Activated CD4-positive, alpha-beta T cell treated with anti-CD3 and anti-CD28 coated beads for 48 hours (primary cell): Measurements from ENCODE around the gene TCFL5.

ENCODE experiments used
- DNase-seq: peaks from one replicate; pipeline ENCODE4 v3.0.0-alpha.2; 2020

The TCFL5 gene

DNA sequence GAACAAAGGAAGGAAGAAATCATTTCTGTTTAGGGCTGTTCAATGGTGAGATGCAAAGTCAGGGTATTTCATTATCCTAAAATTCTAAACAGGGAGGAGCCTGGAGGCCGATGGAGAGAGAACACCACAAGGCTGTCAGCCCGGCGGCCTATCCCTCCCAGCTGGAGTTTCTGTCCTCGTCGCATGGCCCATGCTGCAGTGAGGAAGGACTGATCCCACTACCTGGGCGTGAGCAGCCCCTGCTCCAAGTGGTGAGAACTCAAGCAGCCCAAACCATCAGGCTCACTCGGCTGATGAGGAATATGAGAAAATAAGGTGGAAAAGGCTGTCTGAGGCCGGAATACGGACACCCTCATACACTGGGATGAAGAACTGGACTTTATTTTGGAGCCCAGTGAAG lies 33.9 kb upstream of the TCFL5 start:
- no peak for DNase-seq

DNA sequence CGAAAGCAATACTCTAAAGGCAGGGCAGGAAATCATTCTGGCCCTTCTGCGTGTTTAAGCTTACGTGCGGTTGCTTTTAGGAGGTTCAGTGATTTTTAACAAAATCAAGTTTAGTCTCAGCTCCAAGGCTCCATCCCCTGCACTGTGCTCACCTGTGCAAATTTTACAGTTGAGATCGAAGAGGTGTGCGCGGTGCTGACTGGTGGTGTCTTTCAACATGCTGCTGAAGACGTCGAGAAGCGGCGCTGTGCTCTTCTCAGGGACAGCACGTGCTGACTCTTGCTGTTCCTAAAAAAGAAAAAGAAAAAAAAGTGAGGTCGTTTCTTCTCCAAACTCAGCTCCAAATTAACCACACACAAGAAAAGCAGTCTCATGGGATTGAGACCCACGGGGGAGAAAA lies 32.6 kb upstream of the TCFL5 start:
- DNase-seq: no peak

DNA sequence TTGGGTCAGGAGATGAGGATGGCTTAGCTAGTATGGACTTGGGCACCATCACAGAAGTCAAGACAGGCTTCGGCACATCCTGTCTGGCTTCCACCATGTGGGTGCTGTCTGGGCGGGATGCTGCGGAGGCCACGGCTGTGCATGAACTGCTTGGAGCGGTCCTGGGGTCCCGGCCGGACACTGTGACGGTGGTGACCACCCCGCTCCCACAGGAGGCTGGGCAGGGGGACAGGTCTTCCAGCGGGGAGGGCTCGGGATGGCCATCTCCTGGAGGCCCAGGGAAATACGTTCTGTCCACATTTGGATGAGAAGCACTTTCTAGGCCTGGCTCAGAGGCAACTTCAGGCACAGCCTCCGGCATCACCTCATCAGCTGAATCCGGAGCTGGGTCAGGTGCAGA lies 32.1 kb upstream of the TCFL5 start:
- no peak for DNase-seq

DNA sequence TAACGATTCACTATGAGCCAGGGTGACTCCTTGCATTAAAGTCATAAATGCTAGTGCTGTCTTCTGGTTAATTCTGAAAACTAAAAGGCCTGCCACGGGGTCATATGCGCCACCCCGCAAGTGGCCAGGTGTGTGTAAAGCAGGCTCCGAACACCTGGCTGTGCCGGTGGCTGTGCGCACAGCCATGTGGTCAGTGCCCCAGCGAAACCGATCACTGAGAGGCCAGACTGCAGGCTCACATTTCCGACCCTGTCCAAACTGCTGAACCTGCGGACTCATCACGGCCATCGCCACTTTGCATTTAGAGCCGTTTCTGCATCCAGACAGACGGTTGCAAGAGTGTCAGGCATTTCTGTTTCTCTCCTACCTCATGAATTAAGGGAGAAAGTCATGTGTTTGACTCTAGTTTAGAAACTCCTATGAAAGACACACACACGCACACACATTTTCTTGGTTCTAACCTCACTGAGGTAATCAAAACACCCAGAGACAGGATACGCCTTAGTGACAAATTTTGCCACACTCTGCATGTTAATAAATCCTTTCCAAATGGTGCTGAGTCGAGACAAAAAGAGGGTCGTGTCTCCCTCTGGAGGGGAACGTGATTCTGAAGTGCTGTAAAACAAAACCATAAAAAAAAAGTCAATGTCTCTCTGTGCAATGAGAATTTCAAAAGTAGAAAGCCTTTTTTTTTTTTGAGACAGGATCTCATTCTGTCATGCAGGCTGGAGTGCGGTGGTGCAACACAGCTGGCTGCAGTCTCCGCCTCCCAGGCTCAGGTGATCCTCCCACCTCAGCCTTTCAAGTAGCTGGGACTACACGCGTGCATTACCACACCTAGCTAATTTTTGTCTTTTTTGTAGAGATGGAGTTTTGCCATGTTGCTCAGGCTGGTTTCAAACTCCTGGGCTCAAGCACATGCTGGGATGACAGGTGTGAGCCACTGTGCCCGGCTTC lies 31.0 kb upstream of the TCFL5 start:
- peak; percentile 42 for DNase-seq

DNA sequence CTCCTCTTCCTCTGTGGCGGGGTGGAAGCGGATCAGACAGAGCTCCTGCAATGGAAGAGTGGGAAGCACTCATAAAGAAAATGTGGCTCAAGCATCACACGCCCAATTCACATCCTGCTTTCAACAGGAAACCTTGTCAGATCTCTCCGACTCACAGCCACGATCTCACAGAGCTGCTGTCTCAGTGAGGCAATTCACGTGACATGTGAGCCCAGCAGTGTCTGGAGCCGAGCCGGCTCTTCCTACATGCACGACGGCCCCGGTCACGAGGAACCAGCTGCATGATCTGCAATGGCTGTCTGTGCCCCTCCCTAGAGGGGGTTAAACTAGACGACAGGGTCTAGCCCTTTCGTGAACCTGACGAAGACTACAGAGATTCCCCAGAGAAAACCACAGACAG lies 29.5 kb upstream of the TCFL5 start:
- DNase-seq: peak; percentile 43

DNA sequence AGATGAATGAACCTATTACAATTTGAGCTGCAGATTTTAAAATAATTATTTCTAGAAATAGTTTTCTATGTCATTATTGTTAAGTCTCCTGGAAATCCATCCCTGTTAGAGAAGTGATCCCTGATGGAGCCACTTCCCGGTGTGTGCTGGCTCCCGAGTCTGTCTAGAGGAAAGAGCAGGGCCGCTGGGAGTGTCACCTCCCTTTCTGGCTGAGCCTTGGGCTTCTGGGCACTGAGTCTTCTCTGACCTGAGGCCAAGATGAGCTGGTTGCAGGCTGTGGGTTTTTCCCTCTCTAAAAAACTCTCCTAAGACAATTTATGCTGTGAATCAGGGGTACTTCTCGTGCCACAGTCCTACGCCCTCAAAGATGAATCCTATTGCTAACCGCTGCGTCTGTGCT lies 28.8 kb upstream of the TCFL5 start:
- no peak for DNase-seq

DNA sequence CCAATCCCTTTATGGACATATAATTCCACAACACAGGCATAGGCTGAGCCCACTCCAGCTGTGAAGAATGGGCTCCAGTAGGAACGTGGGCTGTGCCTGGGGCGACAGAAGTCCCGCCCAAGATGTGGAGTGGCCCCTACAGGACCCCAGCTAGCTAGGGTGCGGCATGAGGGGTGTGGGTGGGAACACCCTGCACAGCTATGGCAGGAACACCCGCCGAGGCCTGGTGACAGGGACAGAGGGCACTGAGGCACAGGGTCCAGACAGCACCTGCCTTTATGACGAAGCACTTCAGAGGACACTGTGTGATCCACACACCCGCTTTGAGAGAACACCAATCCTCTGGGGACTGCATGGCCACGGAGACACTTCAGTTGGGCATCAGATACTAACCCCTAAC lies 28.2 kb upstream of the TCFL5 start:
- DNase-seq: no peak

DNA sequence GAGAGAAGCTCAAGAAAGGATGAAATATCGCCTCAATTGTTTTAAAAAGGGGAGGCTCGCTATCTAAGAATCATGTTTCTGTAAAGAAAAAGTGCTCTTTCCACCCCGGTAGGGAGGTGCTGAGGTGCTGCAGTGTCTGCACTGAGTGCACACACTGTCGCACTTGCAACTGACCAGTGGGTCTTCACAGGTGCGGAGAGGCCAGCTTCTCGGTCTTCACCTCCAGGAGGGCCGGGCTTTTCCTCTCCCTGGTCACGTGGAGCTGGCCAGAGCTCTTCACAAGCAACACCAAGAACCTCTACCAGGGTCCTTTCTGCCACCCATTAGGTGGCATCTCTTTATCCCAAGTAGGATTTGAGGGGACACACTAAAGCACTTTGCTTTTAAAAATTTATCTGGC lies 27.8 kb upstream of the TCFL5 start:
- no peak for DNase-seq

DNA sequence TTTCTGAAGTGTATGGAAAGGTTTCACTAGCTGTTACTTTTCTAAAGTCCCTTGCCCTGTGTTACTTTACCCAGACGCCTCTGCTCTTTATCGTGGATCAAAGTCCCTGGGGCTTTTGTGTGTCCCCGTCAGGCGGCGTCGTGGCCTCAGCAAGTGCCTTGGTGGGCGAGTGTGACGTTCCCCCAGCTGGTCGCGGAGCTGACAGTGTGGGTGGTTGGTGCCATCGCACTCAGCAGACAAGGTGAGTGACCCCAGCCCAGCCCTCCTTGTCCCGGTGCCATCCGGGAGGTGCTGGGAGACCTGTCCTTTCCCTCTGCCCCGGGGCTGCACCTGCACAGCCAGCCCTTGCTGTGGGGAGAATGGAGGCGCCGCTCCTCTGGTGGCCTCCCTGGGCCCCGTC lies 27.3 kb upstream of the TCFL5 start:
- DNase-seq: no peak

DNA sequence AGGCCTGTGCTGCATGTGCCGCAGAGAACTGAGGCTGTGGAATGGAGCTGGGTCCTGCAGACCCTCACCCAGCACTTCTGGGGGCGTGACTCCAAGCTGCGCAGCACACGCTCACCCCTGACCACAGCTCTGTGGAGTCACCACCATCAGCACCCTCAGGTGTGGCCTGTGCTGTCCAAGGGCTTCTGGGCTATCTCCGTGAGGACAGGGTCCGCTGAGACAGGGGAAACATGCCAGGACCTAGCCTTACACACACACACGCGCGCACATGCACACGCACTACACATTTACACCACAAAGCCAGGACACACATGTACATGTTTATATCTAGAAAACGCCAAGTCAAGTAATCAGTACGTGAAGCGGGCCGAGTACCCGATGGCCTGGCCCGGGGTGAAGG lies 26.8 kb upstream of the TCFL5 start:
- DNase-seq: no peak

DNA sequence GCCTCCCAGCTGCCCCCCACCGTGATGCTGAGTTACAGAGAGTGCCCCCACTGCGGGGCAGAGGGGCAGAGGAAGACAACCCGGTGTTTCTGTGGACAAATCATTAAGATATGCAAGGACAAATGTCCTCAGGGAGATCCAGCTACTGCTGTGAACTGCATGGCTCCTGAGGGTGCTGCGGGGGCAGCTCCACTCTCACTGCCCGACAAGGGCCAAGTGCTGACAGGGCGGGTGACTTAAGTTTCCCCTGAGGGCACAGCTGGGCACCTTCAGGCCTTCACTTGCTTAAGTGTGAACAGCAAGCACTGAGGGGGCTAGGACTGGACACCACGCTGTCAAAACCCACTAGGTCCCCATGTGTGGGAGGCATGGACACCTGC lies 26.2 kb upstream of the TCFL5 start:
- no peak for DNase-seq

DNA sequence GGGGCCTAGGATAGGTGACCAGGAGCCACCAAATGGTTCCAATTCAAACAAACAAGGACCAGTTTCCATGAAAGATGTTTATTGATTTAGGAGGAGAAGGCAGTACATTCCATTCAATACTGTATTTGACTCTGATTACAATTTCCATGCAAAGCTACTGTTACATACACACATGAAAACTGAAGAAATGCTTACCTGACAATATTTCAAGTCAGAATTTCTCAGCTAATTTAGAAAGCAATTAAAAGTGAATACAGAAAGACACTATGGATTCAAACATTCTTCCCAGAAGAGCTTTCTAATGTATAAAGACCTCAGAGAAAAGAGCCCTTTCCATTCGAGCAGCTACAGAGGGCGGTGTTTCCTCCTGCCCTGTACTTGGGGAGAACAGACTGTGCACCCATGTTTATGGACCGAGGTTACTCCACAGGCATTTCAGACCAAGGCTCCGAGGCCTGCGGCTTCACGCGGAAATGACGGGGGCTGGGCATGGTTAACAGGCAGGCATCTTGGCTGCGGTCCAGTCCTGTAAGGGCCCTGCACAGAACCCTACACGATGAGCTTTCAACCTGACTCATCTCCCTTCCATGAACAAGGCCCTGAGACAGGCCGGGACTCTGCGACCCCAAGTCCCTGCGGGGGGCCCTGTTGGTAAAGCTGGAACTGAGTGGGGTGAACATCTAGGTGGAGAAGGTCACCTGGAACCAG lies 25.7 kb upstream of the TCFL5 start:
- peak; percentile 60 for DNase-seq

DNA sequence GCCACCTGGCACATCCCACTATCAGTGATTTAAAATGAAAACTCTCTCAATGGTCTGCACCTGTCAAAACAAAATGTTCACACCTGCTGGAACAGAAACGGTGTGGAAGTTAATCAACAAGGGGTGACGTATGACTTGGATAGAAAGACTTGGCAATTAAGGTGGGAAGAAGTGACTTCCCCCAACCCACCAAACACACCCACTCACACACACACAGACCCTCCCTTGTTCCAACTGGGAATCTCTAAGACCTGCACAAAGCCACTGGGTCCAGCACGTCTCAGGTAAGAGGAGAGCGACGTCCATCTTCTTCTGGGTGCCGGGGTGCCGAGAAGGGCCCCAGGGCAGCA lies 25.1 kb upstream of the TCFL5 start:
- DNase-seq: no peak

DNA sequence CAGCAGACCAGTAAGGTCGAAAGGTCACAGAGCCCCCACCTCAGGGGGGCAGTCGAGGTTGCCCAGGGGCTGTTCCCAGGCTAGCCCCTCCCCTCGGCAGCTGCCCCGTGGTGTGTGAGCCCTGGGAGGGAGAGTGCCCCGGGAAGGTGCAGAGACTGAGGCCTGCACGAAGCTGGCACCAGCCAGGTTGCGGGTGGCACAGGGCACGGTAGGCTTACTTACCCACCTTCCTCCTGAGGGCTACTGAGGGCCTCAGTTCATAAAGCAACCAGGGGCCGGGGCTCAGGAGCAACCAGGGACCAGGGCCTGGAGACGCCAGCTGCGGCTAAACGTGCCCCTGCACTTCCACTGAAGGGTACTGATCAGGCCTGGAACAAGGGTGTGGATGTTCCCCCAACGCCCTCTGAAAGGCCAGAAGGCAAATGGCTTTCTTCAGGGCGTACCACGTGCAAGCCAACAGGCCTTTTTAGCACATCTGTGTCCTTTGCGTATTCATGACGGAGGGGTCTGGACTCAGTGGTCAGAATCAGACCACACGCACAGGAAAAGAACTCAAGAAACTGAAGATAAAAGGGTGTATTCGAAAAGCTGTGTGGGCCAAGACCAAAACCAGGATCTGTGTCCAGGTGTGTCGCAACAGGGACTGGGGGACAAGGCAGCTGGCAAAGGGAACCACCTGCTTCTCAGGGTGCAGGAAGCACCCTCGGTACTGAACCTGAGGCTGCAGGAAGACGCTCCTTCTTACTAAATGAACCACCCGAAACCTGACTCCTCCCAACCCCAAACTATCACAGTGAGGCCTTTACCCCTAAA lies 24.5 kb upstream of the TCFL5 start:
- DNase-seq: no peak

DNA sequence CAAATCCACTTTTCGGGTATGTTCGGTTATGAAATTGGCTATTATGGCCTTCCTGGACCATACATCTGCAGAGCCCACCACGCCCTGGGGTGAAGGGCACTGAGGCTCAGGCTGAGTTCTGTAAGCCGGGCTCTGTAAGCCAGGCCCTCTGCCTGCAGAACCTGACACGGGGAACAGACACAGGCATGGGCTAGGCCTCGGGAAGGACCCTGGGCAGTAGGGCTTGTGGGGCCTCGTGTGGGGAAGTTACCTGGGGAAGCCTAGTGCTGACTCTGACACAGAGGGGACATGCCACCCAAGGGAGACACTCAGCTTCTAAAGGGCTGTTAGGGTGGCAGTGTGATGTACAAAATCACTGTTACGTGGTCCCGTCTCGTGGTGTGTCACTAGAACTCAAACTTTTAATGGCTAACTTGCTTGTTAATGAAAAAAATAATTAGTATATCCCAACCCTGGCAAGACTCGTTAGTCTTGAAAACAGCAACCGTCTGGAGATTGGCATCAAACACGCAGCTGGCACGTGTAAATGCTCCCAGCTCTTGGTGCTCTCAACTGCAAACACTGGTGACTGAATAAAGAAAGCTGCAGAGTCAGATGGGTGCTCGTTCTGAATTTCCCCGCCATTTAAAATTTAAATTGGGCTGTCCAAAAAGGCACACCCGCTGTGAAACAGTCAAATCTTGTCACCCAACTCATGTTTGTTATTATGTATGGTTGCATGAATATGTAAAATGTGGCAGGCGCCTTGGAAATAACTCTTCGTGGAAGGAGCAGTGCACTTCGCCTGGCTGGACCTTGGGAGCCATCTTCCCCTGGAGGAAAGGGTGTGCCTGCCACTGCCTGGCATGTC lies 23.6 kb upstream of the TCFL5 start:
- no peak for DNase-seq

DNA sequence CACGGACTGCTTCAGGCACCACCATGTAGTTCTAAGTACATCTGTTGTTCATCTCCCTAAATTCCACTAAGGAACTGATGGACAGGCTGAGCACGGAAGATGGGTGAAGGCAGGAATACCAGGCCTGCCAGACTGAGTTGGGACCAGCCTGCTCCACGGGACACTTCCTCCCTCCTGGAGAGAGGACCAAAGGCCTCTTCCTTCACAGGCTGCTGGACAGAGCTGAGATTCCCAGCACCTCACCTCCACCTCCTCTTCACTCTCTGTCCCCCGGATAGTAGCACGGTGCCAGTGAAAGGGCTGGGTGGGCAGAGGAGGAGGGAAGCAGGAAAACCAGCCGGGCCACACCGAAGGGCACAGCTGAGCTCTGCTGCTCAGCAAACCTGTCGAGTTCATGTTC lies 22.9 kb upstream of the TCFL5 start:
- no peak for DNase-seq

DNA sequence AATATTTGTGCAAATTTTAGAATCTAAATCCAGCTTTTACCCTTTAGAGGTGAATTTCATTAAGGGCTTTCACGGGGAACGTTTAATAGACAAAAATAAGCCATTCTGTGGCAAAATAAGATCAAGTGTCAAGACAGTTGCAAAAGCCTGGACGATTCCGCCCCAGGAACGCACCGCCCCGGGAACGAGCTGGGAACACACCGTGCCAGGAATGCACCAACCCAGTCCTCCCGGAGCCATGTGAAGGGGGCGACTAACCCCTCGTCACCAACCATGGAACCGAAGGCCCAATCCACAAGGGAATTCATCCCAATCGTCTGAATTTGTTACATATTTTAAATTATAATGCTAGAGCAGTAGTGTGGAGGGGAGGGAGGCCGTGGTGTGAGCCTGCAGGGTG lies 20.8 kb upstream of the TCFL5 start:
- DNase-seq: no peak

DNA sequence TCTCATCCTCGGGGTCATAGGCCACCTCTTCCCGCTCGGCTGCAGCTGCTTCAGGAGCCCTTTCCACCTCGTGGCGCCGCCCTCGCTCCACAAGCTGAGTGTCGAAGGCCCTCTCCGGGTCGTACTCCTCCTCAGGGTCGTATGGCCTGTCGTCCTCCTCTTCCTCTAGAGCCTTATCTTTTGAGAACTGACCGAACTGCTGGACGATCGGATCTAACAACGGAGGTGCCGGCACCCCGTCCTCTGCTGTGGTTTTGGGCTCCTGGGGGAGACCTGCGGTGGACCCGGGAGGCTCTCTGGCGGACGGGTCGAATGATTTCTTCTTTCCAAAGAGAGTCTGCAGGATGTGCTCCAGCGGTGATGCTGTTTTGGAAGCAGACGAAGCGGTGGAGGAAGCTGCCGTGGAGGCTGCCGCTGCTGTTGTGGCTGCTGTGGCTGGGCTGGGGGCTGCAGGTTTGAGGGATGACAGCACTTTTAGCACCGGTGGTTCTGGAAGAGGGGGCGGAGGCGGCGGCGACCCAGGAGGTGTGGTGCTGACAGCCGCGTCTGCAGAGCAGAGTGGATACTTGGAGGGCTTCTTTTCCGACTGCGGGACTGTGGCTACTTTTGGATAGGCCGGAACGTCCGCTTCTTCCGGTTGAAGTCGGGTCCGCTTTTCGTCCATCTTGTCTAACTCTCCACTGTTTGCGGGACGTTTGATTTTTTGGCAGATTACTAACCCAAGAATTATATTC lies 20.2 kb upstream of the TCFL5 start:
- DNase-seq: no peak

DNA sequence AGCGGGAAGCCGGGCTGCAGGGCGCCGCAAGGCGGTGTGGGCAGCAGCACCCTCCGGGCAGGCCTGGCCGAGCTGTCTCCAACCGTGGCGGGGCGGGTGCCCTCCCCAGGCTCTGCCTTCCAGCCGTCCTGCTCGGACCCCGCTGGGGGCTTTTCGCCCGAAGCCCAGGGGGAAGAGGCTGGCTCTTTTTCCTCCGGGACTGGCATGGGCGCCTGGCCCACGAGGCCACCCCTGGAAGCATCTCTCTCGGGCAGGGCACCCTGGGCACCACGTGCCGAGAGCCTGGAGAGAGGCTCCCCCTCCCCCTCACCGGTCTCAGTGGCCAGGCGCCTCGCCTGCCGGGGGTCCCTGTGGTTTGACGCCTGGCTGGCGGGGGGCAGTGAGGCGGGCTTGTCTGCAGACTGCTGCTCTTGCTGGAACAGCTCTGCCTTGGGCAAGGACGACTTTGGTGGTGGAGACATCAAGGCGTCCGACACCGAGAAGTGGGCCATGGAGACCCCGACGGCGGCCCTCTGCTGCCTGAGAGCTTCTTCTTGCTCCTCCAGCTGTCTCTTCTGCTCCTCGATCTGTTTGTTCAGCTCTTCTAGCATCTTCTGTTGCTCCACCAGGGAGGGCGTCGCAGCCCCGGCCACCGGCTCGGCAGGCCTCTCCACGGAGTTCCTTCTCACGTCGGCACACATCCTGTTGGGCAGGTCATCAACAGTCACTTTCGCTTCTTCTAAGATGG lies 19.5 kb upstream of the TCFL5 start:
- no peak for DNase-seq

DNA sequence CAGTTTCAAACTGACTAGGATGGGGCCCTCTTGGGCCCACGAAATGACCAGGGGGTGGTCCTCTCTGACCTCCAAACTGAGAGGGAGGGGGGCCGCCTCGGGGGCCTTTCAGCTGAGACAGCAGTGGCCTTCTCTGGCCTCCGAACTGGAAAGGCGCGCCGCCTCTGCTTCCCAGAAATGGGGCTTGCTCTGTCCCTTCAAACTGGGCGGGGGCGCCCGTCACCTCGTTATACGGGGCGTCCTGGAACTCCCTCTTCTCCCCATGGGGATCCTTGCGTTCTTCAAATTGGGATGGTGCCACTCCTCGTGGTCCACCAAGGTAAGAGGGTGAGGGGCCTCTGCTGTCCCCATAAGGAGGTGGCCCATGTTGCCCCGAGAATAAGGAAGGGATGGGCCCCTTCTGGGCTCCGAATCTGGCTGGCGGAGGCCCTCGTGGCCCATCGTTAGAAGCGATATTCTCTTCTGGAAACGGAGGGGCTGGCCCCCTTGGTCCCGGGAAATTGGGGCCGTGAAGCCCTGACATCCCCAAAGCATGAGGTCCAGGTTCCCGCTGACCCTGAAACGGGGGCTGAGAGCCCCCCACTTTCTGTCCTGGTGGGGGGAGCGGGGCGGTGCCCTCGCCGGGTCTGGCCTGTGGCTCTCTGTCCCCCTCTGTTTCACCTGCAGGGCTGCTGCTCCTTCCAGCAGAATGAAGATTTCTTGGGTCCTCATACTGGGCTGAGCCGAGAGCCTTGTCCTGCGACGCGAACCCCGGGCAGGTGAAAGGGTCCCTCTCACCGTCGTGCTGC lies 18.7 kb upstream of the TCFL5 start:
- DNase-seq: no peak
